GM12874 (cell line): Measurements from ENCODE around the gene KLHDC10.

ENCODE experiments used
- TF ChIP-seq, protein P1 (sequence below): IDR thresholded peaks from 2 replicates; pipeline ENCODE4 v1.5.1; 2011; ENCODE audit warnings: low read depth, mild to moderate bottlenecking, control low read depth, low read length, moderate library complexity; ENCODE audit not compliant: insufficient read depth

The KLHDC10 gene

DNA sequence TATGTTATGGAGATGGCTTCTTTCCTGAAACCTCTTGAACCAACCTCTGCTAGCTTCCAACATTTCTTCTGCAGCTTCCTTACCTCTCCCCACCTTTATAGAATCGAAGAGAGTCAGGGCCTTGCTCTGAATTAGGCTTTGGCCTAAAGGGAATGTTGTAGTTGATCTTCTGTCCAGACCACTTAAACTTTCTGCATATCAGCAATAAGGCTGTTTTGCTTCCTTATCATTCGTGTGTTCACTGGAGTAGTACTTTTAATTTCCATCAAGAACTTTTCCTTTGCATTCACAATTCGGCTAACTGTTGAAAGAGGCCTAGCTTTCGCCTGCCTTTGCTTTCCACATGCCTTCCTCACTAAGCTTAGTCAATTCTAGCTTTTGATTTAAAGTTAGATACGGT lies 48.0 kb downstream of the KLHDC10 start:
- TF ChIP-seq, protein P1, sequence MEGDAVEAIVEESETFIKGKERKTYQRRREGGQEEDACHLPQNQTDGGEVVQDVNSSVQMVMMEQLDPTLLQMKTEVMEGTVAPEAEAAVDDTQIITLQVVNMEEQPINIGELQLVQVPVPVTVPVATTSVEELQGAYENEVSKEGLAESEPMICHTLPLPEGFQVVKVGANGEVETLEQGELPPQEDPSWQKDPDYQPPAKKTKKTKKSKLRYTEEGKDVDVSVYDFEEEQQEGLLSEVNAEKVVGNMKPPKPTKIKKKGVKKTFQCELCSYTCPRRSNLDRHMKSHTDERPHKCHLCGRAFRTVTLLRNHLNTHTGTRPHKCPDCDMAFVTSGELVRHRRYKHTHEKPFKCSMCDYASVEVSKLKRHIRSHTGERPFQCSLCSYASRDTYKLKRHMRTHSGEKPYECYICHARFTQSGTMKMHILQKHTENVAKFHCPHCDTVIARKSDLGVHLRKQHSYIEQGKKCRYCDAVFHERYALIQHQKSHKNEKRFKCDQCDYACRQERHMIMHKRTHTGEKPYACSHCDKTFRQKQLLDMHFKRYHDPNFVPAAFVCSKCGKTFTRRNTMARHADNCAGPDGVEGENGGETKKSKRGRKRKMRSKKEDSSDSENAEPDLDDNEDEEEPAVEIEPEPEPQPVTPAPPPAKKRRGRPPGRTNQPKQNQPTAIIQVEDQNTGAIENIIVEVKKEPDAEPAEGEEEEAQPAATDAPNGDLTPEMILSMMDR = no peak

DNA sequence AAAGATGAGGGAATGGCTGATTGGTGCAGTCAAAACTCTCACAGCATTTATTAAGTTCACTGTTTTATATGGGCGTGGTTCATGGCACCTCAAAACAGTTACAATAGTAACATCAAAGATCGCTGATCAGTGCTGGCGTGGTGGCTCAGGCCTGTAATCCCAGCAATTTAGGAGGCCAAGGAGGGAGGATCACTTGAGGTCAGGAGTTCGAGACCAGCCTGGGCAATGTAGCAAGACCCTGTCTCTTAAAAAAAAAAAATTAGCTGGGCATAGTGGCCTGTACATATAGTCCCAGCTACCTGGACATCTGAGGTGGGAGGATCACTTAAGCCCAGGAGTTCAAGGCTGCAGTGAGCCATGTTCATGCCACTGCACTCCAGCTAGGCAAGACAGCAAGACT lies 48.5 kb downstream of the KLHDC10 start:
- TF ChIP-seq, protein P1 = no peak

DNA sequence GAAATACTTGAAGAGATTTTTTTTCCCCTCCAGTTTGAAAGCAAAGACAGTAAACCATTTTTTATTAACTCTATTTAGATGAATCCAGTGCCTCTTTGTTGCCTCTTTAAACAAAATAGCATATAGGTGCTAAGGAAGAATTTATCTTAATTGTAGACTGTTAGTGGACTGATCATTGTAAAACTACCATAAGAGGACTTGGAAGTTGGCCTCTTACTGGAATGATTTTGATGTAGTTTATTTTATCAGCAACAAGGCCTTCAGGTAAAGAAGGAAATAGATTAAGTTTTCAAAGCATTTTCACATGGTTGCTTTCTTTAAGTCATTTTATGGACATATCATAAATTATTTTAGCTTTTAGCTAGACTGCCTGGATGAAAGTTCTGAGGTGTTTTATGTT lies 53.2 kb downstream of the KLHDC10 start:
- TF ChIP-seq, protein P1 = no peak

DNA sequence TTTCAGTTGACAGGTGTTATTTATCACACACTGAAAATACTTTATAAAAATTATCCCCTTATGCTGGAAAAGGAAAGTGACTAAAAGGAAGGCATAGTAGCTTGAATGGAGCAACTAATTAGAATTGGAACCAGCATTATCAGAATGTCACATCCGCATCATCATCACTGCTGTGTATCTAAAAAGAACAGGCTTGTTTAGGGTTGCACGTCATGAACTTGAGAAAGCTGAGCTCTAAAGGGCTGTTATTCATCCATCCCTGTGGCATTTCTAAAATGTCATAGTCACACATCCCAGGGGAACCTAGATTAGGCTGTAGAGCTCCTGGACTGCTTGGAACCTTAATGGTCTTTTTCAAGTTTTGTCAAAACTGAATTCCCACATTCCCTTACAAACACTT lies 54.4 kb downstream of the KLHDC10 start:
- TF ChIP-seq, protein P1 = no peak

DNA sequence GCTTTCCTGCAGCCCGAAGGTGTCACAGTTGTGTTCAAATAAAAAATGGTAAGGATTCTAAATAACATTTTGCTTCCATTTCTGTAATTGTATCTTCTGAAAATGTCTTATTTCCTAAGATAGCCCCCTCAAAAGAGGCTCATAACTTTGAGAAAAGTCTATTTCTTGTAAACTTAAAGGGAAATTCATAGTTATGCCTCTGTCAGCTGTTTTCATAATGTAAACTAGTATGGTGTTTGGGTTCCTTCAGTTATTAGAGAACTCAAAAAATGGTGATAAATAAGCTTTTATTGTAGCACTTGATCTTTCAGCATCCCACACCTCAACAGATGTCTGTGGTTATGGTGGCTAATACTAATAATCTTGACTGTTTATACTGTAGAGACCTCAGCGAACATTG lies 57.1 kb downstream of the KLHDC10 start:
- TF ChIP-seq, protein P1 = no peak

DNA sequence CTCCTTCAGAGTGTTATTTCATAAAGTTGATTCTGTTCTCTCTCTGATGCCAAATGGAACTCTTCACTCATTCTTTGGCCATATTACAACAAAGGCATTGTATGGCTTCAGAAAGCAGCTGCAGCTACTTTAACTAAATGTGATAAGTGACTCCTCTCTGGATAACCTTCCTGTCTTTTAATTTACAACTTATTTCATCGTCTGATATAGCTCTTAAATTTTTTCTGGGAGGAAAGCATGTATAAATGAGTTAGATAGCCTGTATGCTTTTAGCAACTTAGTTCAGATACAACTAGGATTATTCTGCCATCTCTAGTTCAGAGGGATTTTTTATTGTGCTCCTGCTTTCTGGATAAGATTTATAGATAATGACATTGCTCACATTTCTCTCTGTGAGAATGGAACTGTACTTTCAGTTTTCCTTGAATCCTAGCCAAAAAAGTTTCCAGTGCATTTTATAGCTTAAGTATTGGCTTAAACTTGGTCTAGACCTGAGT lies 57.5 kb downstream of the KLHDC10 start:
- TF ChIP-seq, protein P1 = no peak

DNA sequence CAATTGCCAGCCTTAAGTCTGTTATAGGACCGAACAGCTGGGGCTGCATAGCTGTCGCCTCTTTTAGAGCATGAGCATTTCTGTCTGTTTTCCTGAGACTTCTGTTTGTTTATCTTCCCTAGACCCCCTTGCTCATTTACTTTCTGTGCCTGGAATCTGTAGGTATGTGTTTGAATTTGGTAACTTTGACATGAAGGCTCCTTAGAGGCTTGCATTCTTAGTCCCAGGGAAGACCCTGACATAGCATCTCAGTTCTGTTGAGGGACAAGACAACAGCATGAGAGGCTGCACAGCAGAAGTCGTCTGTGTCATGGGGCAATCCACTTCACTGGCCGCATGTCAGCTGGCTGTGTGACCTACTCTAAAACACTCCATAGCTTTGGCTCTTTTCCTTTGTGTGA lies 58.7 kb downstream of the KLHDC10 start:
- TF ChIP-seq, protein P1 = no peak
